ENCODE results near the gene HSD17B13.
"Not testable (repeated sequence)": the region's sequence is repeated elsewhere in the genome, so short reads cannot be mapped to it uniquely, and the experiment has no call there.

The HSD17B13 gene

GRCh38 chr4:87322754-87323153, at the start of gene HSD17B13:
Gene HSD17B13 (minus strand): TSS chr4:87322882. CDS start chr4:87322841, 41 bp downstream.
- DNase-seq: no peak

DNA sequence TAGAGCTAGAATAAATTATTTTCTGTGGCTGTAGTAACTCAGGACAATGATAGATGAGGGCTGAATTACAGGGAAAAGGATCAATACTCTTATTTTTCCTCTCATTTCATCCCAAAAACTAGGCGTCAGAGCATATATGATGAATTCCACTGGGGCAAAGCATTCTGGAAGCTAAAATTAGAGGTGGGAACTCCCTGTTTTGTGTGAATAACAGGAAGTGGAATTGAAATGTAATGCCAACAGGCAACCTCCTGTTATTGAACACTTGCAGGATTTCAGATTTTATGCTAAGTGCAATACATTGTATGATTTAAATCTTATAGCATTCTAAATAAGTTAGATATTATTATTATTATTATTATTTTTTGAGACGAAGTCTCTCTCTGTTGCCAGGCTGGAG, 47.4 kb upstream of the HSD17B13 start:
- no peak for DNase-seq

GRCh38 chr4:87366521-87367162, 44.0 kb upstream of the HSD17B13 start:
- peak; percentile 65 for DNase-seq

GRCh38 chr4:87365348-87365747, 42.7 kb upstream of the HSD17B13 start:
- DNase-seq: peak; percentile 44

GRCh38 chr4:87363552-87363951, 40.9 kb upstream of the HSD17B13 start:
- no peak for DNase-seq

GRCh38 chr4:87360338-87360935, 37.8 kb upstream of the HSD17B13 start:
- no peak for DNase-seq

DNA sequence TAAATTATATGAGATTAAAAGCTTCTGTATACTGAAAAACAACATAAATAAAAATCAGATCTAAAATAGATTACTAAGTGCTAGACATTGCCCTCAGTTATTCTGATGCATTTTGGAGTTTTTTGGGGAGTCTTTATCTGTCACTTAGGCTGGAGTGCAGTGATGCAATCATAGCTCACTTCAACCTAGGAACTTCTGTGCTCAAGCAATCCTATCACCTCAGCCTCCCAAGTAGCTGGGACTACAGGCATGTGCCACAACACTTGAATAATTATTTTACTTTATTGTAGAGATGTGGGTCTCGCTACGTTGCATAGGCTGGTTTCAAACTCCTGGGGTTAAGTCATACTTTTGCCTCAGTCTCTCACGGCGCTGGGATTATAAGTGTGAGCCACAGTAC, 36.6 kb upstream of the HSD17B13 start:
- DNase-seq: no peak

GRCh38 chr4:87356832-87357526, 34.3 kb upstream of the HSD17B13 start:
- no peak for DNase-seq

DNA sequence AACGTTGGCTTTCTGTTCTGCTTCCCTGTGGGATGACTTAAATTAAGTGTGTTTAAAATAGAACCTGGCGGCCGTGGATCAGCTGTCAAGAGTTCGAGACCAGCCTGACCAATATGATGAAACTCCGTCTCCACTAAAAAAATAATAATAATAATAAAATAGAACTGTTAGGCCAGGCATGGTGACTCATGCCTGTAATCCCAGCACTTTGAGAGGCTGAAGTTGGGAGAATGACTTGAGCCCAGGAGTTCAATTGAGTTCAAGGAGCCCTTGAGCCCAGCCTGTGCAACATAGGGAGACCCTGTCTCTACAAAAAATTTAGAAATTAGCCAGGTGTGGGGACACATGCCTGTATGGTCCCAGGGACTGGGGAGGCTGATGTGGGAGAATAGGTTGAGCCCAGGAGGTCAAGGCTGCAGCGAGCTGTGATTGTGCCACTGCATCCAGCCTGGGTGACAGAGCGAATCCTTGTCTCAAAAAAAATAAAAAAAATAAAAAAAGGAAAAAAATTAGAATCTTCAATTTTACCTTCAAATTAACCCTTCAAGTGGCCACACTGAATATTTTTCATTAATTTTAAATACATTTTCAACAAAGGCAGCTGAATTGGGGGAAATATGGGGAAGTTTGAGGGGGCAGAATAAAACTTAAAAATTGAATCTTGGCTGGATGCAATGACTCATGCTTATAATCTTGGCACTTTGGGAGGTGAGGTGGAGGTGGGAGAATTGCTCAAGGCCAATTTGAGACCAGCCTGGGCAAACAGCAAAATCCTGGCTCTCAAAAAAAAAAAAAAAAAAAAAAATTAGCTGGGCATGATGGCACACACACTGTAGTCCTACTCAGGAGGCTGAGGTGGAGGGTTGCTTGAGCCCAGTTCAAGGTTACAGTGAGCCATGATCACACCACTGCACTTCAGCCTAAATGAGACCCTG, 31.8 kb upstream of the HSD17B13 start:
- no peak for DNase-seq

- DNase-seq: peak; percentile 65
Observed at GRCh38 chr4:87353592-87353991, 30.9 kb upstream of the HSD17B13 start.

DNA sequence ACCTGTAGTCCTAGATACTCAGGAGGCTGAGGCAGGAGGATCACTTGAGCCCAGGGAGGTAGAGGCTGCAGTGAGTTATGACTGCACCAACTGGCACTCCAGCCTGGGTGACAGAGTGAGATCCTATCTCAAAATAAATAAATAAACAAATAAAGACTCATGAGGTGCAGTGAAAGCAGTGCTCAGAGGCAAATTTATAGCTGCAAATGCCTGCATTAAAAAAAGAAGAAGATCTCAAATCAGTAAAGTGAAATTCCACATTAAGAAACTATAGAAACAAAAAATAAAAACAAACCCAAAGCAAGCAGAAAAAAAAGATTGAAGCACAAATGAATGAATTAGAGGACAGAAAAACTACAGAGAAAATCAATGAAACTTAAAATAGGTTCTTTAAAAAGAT, 22.5 kb upstream of the HSD17B13 start:
- no peak for DNase-seq

GRCh38 chr4:87342872-87343271, 20.2 kb upstream of the HSD17B13 start:
- no peak for DNase-seq

GRCh38 chr4:87341954-87342635, 19.4 kb upstream of the HSD17B13 start:
- DNase-seq: not testable (repeated sequence)

DNA sequence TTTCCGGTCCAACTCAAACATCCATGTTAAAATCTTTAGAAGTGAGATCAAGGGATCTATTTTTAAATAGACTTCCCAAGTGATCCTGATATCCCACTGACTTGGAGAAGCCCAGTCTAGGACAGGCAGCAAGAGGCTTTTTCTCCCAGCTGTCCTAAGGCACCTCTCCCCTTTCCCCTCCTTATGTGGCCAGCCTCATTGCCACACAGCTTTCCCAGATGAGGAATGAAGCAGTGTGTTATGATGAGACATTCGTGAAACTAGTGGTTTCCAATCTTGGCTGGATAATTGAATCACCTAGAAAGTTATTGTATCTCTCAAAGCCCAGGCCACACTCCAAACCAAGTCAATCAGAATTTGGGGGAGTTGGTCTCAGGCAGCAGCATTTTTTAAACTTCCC, 16.8 kb upstream of the HSD17B13 start:
- no peak for DNase-seq

- DNase-seq: no peak
Observed at GRCh38 chr4:87337361-87337760, 14.7 kb upstream of the HSD17B13 start.

DNA sequence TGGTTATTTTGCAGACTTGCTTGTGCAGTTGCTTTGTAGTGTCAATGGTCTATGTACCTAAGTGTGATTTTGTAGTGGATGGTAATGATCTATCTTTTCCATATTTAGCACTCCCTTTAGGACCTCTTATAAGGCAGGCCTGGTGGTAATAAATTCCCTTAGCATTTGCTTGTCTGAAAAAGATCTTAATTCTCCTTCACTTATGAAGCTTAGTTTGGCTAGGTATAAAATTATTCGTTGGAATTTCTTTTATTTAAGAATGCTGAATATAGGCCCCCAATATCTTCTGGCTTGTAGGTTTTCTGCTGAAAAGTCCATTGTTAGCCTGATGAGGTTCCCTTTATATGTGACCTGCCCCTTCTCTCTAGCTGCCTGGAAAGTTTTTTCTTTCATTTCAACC, 10.6 kb upstream of the HSD17B13 start:
- DNase-seq: no peak

GRCh38 chr4:87330761-87331160, 8.1 kb upstream of the HSD17B13 start:
- no peak for DNase-seq

DNA sequence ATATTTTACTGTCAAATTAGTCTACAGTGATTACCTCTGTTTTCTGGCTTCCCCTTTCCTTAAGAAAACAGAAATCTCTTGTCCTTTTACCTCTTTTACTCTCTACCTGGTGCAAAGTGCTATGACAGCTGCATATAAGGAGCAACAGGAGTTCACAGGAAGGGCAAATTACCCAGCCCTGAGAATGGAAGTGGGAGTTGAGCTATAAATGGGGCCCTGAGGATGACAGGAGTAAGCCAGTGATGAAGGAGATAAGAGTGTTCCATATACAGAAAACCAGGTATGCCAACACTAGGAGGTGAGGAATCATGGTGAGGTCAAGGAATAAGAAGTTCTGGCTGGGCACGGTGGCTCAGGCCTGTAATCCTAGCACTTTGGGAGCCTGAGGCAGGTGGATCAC, 4.5 kb upstream of the HSD17B13 start:
- no peak for DNase-seq

DNA sequence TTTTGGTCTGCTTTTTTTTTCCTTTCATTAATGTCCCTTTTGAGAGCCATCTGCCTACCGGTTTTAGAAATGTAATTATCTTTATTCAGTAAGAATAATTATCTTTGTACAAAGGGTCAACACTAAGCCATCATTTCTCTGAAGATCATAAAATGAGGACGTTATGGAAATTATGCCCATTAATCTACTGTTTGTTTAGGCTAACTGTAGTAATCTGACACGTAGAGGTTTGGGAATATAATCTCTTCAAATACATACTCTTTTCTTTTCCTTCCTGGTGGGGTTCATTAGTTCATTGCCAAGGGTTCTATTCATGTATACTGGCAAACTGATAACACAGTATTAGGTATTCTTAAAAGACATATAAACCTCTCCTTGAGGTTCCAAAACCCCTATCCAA, 3.8 kb upstream of the HSD17B13 start:
- no peak for DNase-seq

- DNase-seq: no peak
Observed at GRCh38 chr4:87321888-87322287, 794 bp downstream of the HSD17B13 start.

- DNase-seq: no peak
Observed at GRCh38 chr4:87317527-87317926, 5.2 kb downstream of the HSD17B13 start.

GRCh38 chr4:87316961-87317360, 5.7 kb downstream of the HSD17B13 start:
- DNase-seq: no peak

- DNase-seq: not testable (repeated sequence)
Observed at GRCh38 chr4:87315000-87315399, 7.7 kb downstream of the HSD17B13 start.

All from hematopoietic multipotent progenitor cell treated with erythropoietin and hydrocortisone succinate and interleukin-3 and kit ligand, for 6 days (in vitro differentiated cells).